ENCODE measurements around the gene HDDC3.

Gene HDDC3, protein sequence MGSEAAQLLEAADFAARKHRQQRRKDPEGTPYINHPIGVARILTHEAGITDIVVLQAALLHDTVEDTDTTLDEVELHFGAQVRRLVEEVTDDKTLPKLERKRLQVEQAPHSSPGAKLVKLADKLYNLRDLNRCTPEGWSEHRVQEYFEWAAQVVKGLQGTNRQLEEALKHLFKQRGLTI

DNA sequence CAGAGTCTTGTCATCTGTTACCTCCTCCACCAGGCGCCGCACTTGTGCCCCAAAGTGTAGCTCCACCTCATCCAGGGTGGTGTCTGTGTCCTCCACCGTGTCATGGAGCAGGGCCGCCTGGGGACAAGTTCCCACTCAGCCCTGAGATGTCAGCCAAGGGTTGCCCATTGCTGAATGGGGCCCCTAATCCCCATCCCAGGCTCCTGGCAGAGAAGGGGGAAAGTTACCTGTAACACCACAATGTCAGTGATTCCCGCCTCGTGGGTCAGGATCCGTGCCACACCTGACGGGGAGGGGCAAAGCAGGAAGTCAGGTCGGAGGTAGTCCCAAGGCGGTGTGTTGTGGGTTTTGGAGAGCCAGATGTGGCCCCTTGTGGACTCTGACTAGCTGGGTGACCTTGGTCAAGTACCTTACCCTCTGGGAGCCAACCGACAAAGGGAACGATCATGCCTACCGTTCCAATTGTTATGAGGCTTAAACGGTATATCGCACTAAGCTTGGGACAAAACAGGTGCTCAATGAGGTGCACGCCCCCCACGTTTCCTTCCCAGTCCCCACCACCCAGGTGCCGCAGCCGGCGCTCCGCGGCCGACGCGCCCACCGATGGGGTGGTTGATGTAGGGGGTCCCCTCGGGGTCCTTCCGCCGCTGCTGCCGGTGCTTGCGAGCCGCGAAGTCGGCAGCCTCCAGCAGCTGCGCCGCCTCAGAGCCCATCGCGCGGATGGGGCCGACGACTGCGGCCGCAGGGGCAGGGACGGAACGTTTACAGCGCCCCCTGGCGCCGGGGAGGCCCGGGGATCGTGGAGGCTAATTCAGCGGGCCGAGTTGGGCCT is at the start of gene HDDC3:
HDDC3 (minus strand) TSS at position 722 of the 832 bp plus-strand sequence; CDS start at position 713, 9 bp downstream.
- DNase-seq, result peak; percentile 83

DNA sequence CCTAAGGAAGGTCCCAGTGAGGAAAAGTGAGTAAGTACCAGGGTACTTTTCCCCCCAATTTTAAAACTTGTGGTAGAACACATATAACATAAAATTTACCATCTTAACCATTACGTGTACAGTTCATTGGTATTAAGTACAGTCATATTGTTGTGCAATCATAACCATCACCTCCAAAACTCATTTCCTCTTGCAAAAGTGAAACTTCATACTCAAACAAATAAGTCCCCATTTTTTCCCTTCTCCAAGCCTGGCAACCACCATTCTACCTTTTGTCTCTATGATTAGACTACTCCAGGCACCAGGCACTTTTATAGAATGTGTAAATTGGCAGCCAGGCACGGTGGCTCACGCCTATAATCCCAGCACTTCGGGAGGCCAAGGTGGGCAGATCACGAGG is 49.8 kb upstream of the HDDC3 start:
- no peak for DNase-seq

DNA sequence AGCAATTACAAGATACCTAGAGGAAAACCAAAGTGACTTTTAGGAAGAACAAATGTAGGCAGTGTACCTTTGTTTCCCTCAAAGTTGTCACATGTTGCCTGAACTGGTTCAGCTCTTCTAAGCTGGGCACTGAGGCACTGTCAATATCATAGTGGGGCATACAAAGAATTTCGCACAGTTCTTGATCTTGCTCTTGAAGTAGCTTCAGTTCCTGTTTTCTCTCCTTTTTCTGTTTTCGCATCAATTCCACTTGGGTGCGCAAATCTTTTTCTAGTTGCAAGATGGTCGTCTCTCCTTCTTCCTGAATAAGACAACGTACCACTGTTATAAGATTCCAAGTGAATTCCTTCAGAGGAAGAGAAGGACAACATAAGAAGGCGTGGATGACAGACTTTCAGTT is 49.3 kb upstream of the HDDC3 start:
- DNase-seq, result no peak

DNA sequence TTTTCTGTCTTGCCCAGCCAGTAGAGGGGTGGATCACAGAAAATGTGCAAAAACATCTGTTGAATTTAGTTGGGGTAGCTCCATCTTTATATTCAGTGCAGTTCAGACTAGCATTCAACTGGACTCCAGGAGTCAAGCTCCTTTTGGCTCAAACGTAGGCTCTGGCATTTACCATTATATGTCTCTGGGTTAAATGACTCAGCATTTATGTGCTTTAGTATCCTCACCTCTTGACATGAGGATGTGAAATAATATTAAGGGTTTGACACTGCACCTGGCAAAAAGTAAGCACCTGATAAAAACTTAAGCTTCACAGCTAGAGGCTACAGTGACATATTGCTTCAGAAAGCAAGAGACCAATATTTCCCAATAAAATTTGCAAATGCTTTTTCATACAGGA is 47.2 kb upstream of the HDDC3 start:
- DNase-seq, result no peak

DNA sequence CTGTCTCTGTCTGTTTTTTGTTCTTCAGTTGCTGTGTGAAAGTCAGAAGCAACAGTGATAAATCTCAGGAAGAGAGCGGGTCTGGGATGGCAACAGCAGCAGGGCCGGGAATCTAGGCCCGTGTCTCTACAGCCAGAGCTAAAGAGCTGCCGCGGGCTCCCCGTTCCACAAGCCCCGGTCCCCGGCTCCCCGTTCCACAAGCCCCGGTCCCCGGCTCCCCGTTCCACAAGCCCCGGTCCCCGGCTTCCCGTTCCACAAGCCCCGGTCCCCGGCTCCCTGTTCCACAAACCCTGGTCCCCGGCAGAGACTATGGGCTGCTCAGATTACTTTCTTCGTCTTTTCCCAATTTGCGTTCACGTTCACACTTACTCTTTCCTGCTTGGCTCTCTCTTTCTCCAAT is 41.9 kb upstream of the HDDC3 start:
- DNase-seq, result no peak

DNA sequence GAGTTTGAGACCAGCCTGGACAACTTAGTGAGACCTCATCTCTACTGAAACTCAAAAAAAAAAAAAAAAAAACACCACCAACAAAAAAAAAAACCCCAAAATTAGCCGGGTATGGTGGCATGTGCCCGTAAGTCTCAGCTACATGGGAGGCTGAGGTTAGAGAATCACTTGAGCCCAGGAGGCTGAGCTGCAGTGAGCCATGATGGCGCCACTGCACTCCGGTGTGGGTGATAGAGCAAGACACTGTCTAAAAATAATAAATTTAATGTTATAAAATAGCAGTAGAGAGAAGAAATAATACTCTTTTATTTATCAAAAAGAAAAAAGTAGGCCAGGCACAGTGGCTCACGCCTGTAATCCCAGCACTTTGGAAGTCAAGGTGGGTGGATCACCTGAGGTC is 39.8 kb upstream of the HDDC3 start:
- no peak for DNase-seq

DNA sequence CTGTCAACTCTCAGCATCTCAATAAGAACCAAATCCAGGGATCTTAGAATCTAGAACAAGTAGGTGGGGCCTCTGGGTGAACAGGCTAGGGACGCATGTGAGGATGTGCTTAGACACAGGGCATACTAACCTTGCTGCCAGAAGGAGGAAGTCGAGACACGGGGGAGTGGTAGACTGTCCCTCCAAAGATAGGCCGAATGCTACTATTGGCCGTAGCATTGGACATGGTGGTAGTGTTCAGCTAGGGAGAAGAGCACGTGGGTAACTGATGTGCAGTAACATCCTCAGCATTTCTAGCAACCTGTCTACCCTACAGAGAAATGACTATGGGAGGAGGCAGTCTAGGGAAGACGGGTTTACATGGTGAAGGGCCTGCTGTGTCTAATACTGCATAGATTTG is 37.9 kb upstream of the HDDC3 start:
- no peak for DNase-seq

DNA sequence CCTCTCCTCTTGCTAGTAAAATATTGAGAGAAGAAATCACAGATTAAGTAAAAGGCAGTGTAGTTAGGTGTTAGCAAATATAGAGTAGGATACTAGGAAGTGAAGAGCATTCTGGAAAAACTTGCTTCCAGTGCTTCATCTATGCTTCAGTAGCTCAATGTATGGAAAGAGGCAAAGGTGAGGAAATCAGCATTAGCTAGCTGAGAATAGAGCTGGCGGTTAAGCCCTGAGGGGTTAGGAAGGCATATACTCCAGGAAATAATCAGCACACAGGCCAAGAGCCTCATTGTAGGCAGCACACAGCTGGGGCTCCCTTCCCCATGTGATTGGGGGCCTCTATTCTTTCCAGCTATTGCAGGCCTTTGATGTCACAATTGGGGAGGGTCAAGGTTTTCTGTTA is 36.1 kb upstream of the HDDC3 start:
- DNase-seq, result no peak

DNA sequence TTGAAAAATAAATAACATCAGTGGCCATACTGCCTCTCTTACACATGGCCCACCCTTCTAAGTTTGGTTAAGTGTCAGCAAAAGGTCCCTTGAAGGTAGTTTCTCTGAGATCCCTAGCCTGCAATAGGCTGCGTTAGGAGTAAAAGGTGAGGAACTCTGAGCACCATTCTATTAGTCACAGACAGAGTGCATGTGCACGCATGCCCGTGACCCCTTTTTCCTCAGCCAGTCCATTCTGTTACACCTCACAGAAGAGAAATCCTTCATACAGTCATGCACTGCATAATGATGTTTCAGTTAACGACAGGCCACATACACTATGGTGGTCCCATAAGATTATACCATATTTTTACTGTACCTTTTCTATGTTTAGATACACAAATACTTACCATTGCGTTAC is 34.9 kb upstream of the HDDC3 start:
- no peak for DNase-seq

DNA sequence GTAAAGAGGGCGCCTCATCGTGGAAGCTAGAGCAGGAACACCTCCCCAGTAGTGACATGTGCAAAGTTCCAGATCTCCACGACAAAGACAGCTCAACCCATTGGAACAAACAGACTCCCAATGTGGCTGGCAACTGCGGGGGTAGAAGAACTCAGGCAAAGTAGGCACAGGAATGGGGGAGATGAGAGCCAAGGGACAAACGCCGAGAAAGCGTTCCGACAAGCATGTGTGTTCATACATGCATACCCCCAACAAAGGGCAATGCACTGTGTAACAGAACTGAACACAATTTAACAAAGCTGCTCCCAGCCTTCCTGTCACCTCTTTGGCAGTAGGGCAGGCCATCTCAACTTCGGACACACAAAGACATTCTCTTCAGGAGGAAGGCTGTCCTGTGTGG is 33.9 kb upstream of the HDDC3 start:
- DNase-seq, result no peak

DNA sequence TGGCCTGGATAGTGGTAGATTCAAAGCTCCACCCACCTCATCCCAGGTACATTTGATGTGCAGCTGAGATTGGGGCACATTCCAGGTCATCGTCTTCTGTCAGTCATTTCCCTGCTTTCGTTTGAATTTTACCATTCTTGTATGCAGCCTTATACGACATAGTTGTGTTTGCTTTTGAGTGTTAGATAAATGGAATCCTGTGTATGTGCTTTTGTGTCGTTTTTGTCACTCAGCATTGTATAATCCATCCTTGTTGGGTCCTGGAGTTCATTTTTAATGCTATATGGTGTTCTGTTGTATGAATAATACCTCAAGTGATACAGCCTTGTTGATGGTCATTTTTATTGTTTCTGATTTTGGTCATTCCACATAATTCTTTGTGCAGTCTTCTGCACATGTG is 29.7 kb upstream of the HDDC3 start:
- no peak for DNase-seq

DNA sequence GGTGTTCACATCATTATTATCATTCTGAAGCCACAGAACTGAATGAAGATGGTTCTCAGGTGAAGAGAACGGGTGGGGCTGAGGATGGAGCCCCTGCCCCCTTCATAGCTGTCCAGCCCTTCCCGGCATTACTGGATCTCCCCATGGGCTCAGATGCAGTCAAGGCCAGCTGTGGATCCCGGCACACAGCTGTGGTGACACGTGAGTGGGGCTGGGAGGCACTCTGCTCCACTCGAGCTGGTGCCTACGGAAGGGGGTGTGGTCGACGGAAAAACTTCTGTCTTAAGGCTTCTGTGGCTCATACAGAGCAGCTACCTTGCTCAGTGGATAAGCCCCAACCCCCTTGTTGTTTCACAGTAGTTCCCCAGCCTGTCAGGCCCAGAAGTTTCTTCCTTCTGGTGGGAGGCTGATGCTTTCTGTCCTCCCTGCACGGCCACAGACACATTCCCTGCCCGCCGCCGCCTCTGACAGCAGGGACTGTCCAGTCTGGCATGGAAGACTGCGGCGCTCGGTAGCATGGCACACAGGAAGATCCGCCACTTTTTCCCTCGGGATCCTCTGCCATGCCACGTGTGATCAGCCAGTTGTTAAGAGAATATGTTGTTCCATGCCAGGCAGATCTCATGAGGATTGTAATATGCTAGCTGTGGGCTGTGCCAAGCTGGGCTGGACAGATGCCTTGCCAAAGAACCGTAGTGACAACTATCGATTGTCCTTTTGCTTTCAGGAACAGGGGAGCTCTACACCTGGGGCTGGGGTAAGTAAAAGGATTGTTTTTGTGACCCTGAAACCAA is 28.1 kb upstream of the HDDC3 start:
- no peak for DNase-seq

DNA sequence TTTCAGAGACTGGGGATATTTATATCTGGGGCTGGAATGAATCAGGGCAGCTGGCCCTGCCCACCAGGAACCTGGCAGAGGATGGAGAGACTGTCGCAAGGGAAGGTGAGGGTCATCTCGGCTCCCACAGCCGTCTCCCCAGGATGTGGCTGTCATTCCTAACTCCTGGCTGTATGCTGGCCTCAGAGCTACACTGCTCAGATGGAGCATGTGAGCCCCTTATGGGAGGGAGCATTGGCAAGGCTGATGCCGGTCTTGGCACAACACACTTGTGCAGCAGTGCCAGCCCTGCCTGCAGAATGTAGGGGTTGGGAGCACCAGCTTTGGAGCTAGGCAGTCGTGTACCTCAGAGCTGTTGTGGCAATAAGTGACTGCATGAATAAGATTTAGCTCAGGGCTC is 27.5 kb upstream of the HDDC3 start:
- DNase-seq, result no peak

DNA sequence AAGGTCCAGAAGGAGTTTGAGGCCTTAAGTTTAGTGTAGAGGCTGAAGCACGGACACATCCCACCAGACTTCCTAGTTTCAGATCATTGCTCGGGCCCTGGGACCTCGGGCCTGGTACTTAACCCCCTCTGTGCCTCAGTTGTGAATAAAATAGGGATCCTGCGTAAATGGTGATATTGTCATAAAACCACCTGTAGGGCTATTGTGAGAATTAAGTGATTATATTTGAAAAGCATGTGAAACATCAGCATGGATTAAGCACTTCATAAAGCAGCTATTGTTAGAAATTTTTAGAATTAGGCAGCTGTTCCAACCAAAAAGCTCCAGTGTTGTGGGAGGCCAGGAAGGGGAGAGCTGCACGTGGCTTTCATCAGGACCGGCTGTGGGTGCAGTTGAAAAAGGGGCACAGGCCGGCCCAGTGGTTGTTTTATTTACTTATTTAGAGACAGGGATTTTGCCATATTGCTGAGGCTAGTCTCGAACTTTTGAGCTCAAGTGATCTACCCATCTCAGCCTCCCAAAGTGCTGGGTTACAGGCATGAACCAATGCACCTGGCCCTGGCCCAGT is 26.8 kb upstream of the HDDC3 start:
- no peak for DNase-seq

DNA sequence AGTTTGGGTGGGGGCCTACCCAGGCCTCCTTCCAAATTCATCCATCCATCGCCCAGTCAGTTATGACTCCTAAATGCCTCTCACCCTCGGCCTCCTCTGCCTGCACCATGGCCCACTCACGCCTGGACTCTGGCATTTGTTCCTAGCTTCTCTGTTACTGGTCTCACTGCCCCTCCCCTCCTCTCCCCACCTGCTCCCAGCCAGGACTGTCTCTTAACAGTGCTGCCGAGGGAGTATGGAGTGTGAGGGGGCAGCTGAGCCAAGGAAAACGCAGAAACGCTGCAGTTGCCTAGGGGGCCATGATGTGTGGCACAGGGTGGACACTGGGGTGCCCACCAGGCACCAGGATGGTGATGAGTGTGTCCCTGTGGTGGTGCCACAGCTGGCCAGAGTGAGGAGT is 25.4 kb upstream of the HDDC3 start:
- no peak for DNase-seq

DNA sequence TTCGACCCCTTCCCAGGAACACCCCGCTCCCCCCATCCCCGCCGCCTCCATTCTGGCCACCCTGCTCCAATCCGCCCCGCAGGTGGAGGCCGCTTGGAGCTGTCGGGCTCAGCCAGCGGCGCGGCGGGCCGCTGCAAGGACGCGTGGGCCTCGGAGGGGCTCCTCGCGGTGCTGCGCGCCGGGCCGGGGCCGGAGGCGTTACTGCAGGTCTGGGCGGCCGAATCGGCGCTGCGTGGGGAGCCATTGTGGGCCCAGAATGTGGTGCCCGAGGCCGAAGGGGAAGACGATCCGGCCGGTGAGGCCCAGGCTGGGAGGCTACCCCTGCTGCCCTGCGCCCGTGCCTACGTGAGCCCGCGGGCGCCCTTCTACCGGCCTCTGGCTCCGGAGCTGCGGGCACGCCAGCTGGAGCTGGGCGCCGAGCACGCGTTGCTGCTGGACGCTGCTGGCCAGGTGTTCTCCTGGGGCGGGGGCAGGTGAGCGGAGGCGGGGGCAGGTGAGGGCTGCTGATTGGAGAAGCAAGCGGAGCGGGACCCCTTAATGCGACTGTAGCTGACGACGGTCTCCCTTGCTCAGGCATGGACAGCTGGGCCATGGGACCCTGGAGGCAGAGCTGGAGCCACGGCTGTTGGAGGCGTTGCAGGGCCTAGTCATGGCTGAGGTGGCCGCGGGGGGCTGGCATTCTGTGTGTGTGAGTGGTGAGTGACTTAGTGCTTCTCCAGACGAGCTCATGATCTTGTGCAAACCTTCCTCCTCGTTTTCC is 24.9 kb upstream of the HDDC3 start:
- no peak for DNase-seq

DNA sequence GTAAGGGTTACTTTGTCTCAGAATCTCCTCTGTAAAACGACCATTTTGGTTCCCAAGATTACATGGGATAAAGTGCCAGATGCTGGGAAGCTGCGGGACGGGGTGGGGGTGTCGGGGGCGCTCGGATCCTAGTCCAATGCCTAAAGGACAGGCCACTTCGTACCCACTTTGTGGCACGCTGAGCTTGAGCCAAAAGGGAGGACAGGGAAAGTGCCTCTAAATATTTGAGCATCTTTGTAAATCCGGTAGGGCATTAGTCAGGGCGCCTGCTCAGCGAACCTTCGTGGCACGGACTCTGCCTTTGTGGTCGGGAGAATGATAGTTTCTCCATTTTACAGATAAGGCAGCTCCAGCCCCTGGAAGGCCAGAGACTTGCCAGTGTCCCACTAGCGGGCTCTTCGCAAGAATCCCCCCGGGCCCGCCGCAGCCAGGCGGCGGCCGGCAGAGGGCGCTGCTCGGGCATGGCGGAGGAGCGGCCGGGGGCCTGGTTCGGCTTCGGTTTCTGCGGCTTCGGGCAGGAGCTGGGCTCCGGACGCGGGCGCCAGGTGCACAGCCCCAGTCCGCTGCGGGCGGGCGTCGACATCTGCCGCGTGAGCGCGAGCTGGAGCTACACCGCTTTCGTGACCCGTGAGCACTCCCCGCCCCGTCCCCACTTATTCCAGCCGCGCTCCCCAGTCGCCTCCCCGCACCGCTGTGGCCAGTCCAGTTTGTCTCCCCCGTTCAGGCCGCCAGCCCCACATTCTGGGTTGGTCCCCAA is 24.1 kb upstream of the HDDC3 start:
- DNase-seq, result no peak

DNA sequence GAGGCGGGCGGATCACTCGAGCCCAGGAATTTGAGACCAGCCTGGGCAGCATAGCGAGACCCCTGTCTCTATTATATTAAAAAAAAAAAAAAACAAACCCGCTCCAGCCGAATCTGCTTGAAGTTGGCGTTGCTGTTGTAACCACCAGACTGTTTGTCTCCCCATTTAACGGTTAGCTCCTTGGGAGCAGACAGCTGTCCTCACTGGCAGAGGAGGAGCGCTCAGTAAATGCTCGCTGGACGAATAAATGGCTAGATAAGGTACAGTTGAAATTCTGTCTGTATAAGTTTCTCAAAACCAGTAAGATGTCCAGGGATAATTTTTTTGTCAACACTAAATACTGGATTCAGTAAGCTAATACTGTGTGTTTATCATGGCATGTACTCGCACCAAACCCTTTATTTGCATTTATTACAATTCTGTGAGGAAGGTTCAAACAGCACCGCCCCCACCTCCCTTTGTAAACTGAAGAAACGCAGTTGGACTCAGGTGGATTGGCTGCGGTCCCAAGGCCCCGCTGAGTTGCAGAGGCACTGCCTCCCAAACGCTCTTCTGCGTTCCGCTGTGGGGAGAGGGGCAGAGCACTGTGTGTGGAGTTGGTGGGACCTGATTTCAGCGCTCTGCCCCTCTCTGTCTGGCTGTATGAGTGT is 23.4 kb upstream of the HDDC3 start:
- DNase-seq, result no peak

DNA sequence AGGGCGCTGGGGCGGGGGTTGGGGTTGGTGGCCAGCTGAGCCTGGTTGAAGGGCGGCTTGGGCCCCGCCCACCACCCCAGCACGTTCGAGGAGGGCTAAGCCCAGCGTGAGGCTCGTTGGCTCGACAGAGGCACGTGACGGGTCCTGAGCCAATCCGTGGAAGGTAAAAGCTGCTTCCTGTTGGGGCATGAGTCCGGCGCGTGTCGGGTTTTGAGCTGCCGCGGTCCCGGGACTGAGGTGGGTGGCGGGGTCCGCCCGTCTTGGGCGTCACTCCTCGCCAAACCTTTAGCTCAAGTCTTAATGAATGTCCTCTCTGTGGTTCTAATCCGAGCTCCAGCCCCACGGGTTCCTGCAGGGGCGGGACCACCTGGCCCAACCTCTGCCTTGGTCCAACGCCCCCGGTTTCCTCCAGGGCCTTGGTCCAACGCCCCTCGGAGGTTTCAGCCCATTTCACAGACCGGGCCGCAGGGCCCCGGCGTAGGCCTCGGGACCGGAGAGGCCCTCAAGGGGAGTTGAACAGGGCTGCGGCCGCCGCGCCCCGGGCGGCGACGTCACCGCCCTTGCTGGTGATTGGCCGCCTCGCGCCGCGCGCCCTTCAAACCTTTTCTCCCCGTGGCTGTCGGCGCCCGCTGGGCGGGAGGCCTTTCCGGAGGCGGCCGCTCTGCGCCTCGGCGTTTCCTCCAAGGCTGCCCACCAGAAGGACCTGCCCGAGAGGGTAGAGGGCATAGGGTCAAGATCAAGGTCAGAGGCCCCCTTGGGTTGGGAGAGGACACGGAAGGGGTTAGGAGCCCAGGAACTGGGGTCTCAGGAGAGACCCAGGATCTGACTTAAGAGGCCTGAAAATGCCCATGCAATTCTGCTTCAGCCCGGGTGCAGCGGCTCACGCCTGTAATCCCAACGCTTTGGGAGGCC is 22.6 kb upstream of the HDDC3 start, which contains the start of gene RCCD1:
RCCD1 (plus strand) TSS at position 173 of the 912 bp plus-strand sequence. CDS start 1,851 bp downstream, outside the sequence.
- peak; percentile 90 for DNase-seq

All from NCI-H1436 (cell line).